T-helper 1 cell (primary cell): Measurements from ENCODE around the gene VHLL.
A peak's percentile ranks its signal among the peaks of the same experiment; 100 is the strongest.

Experiments used
- DNase-seq, 5 donors: peaks; one replicate each; pipeline ENCODE4 v3.0.0-alpha.2; 2012 to 2020

The VHLL gene

GRCh38 chr1:156289857-156290256 lies 9.2 kb downstream of the VHLL start:
- no peak for DNase-seq

- DNase-seq: no peak
Measured at GRCh38 chr1:156286061-156286460, 13.0 kb downstream of the VHLL start.

DNA sequence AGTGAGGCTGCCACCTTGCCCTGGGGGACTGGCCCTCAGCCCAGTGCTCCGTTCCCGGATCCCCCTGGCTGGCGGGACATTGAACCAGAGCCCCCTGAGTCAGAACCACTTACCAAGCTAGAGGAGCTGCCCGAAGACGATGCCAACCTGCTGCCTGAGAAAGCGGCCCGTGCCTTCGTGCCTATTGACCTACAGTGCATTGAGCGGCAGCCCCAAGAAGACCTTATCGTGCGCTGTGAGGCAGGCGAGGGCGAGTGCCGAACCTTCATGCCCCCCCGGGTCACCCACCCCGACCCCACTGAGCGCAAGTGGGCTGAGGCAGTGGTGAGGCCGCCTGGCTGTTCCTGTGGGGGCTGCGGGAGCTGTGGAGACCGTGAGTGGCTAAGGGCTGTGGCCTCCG lies 13.7 kb downstream of the VHLL start:
- DNase-seq: no peak

GRCh38 chr1:156284757-156285156 lies 14.3 kb downstream of the VHLL start:
- no peak for DNase-seq

- DNase-seq: no peak
Measured at GRCh38 chr1:156284112-156284511, 15.0 kb downstream of the VHLL start, which contains the start of gene TMEM79. Gene TMEM79 (plus strand): TSS chr1:156284325. CDS start chr1:156285227, 902 bp downstream.

- DNase-seq: no peak
Measured at GRCh38 chr1:156283521-156283920, 15.6 kb downstream of the VHLL start.

DNA sequence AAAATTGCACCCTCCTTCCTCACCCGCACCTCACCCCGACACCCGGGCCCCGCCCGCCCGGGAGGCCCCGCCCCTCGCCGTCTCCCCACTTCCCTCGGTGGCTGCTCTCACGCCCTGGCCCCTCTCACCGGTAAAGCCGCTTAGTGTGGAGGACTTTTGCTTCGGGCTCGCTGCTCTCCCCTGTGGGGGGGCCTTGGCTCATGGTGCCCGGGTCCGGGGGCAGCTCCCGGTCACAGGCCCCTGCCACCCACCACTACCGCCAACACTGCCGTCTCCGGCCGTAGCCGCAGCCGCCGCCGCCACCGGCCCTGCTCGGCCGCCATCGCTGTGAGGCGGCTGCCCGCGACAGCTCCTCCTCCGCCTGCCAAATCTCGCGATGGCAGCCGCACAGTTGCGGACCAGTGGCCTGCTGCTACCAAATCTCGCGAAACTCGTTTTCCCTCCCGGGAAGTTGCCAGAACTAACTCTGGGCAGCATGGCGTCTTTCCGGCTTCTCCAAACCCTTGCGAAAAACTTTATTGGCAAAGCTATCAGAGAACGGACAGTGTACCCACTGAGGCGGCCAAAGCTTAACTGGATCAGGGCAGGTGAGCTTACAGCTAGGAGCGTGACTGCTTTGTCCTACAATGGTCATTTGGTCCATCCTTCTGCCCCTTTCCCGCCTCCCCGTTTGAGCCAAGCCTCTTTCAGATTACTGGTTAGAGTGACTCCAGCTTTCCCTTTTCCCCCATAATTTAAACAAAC lies 16.5 kb downstream of the VHLL start, which contains the start of gene SMG5:
Gene SMG5 (minus strand): TSS at position 347 of the 744 bp plus-strand sequence. CDS start 145 bp downstream, at position 202.
- DNase-seq: peak; percentile 91 to 98 (median 95)

DNA sequence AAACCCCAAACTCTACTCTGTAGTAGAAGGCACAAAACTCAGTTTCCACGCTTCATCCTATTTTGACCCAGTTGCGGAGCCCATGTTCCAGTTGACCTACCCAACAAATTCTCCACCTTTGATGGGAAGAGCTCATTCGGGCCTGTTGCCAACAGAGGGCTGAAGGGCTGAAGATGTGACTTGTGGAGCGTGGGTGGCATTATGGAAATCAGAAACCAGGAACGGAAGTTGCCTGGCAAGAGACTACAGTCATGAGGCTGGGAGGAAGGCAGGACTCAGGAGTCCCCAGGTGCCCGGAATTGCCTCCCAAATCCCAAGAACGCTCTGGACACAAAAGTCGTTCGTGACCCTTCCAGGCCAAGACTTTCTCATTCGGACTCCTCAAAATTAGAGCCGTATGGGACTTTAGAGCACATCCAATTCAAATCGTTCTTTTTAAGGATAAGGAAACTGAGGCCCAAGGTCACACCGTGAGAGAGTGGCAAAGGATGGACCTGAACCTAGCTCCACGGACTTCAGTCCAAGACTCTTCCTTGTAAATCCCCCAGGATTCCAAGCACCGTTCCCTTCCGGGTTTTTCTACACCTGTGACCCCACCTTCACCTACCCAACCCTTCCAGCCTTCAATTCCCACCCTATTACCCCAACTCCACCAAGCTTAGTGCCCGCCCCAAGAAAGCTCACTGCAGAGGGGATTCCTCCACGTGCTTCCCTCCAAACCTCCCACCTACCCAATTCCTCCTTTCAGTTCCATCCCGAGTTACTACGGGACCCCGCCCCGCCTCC lies 17.2 kb downstream of the VHLL start:
- DNase-seq: no peak

GRCh38 chr1:156281281-156281680 lies 17.8 kb downstream of the VHLL start:
- DNase-seq: peak in 1 of 5 donors; percentile 46

GRCh38 chr1:156279837-156280236 lies 19.3 kb downstream of the VHLL start:
- no peak for DNase-seq

DNA sequence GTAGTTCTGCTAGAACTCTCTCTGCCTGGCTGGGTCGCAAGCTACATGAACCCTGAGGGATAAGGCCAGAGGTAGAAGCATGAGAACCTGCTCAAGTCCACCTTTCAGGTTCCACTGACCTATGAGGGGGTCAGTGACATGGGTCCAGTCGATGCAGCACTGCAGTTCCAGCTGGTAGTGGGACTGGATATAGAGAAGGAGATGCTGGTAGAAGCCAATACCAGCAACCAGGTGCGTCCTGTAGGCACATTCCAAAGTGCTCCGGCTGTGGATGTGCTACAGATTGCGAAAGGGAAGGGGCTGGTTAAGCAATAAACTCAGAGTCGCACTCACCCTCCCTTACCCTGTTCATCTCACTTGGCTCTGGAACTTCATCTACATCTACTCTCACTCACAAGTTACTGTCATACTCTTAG lies 22.1 kb downstream of the VHLL start:
- DNase-seq: no peak

DNA sequence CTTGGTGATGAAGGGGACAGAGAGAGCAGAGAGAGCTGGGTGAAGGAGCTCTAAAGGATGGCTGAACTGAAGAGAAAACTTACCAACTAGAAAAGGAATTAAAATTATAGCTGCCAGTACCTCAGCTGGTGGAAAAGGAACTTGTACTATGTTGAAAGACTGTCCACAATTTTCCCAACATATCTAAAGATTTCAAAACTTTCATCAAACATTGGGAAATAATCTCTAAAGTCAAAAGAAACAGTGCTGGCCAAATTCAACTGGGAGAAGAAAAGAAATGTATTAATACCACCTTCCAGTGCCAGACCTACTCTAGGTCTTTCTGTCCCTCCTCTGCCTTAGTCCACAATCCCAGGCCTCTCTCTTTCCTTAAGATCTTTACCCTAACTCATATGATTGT lies 22.6 kb downstream of the VHLL start:
- no peak for DNase-seq

GRCh38 chr1:156270314-156270713 lies 28.8 kb downstream of the VHLL start:
- DNase-seq: no peak

GRCh38 chr1:156268336-156268735 lies 30.8 kb downstream of the VHLL start:
- no peak for DNase-seq

- DNase-seq: no peak
Measured at GRCh38 chr1:156266051-156266450, 33.1 kb downstream of the VHLL start.

- DNase-seq: no peak
Measured at GRCh38 chr1:156263288-156263655, 35.8 kb downstream of the VHLL start.

GRCh38 chr1:156262461-156263287 lies 36.4 kb downstream of the VHLL start:
- no peak for DNase-seq

- DNase-seq: no peak
Measured at GRCh38 chr1:156260896-156261295, 38.2 kb downstream of the VHLL start.

GRCh38 chr1:156259805-156260204 lies 39.3 kb downstream of the VHLL start:
- no peak for DNase-seq

- DNase-seq: no peak
Measured at GRCh38 chr1:156258859-156259258, 40.2 kb downstream of the VHLL start.

DNA sequence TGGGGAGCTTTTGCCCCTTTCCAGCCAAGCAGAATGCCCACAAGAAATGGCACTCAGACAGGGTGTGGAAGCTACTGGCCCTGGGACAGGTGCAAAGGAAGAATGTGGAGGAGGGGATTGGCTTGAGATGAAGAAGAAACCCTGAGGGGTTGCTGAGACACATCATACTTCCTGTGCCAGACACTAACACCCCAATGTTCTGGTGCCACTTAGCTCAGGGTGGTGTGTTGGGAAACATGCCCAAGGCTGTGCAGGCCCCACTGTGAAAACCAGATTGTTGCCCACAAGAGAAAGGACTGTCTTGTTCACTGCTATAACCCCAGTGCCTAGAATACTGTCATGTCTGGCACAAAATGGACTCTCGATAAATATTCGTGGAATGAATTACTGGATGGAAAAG lies 41.4 kb downstream of the VHLL start:
- DNase-seq: no peak

DNA sequence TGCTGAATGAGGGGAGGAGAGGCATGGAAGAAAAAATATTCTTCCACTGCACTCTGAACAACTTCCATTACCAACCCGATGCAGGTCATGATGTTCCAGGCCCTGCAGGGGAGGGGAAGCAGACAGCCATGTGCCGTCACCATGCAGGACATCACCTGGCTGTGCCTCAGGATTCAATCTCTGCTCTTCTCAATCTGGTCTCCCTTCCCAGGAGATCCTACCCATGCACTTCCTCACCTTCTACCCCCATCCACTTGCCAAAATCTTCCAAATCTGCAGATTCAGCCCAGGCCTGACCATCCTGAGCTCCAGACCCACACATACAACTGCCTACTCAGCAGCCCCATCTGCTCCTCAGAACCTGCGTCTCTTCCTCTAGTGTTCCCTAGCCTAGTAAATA lies 45.5 kb downstream of the VHLL start:
- DNase-seq: no peak

GRCh38 chr1:156251527-156251926 lies 47.6 kb downstream of the VHLL start:
- no peak for DNase-seq
